Neural progenitor cell (in vitro differentiated cells): ENCODE measurements around the gene CMYA5. TPM values are rescaled to one million over a fixed set of nuclear protein-coding genes. Genes with fewer than 3 reads are reported as not detected.
"Not testable (repeated sequence)": the region's sequence is repeated elsewhere in the genome, so short reads cannot be mapped to it uniquely, and the experiment has no call there.

ENCODE experiments used
- DNase-seq: peaks from one replicate; pipeline ENCODE4 v3.0.0-alpha.2; 2016; ENCODE audit warnings: low spot score
- H2AFZ ChIP-seq: fragments of 200-600 bp; sonication (generic); replicated peaks from 2 replicates; pipeline ENCODE4 v1.6.1; 2016; ENCODE audit warnings: antibody characterized with exemption
- H3F3A ChIP-seq: fragments of 200-600 bp; sonication (generic); 2 replicates; pipeline ENCODE4 v1.6.1; 2016; ENCODE audit warnings: antibody characterized with exemption, low read depth
- H3K27ac ChIP-seq: fragments of 200-600 bp; sonication (generic); 2 replicates; pipeline ENCODE4 v1.5.1; 2016; ENCODE audit warnings: mild to moderate bottlenecking
- H3K27me3 ChIP-seq: fragments of 200-600 bp; sonication (generic); 2 replicates; pipeline ENCODE4 v1.6.1; 2016; ENCODE audit warnings: mild to moderate bottlenecking, moderate library complexity
- H3K36me3 ChIP-seq: fragments of 200-600 bp; sonication (generic); 2 replicates; pipeline ENCODE4 v1.5.1; 2016
- H3K4me1 ChIP-seq: fragments of 200-600 bp; sonication (generic); 2 replicates; pipeline ENCODE4 v1.6.1; 2016; ENCODE audit warnings: mixed run types
- H3K4me2 ChIP-seq: fragments of 200-600 bp; sonication (generic); 2 replicates; pipeline ENCODE4 v1.6.1; 2016
- H3K4me3 ChIP-seq: fragments of 200-600 bp; sonication (generic); 2 replicates; pipeline ENCODE4 v1.5.1; 2016
- H3K79me2 ChIP-seq: fragments of 200-600 bp; sonication (generic); 2 replicates; pipeline ENCODE4 v1.6.1; 2016; ENCODE audit warnings: low read depth
- H3K9ac ChIP-seq: fragments of 200-600 bp; sonication (generic); 2 replicates; pipeline ENCODE4 v1.6.1; 2016
- H3K9me3 ChIP-seq: fragments of 200-600 bp; sonication (generic); 2 replicates; pipeline ENCODE4 v1.5.1; 2016; ENCODE audit warnings: low read depth
- H4K20me1 ChIP-seq: fragments of 200-600 bp; sonication (generic); 2 replicates; pipeline ENCODE4 v1.6.1; 2016; ENCODE audit warnings: low read depth
- H3K27ac Mint-ChIP-seq: 3 replicates; pipeline ENCODE4 v1.8.0; 2021; ENCODE audit warnings: mixed read lengths
- H3K27me3 Mint-ChIP-seq: 2 replicates; pipeline ENCODE4 v1.8.0; 2022; ENCODE audit warnings: low read depth, mild to moderate bottlenecking, inconsistent platforms, moderate library complexity, mixed read lengths; ENCODE audit not compliant: insufficient read depth
- H3K36me3 Mint-ChIP-seq: 3 replicates; pipeline ENCODE4 v1.8.0; 2021; ENCODE audit warnings: mixed read lengths
- H3K4me1 Mint-ChIP-seq: 3 replicates; pipeline ENCODE4 v1.8.0; 2021; ENCODE audit warnings: mixed read lengths
- H3K4me3 Mint-ChIP-seq: 3 replicates; pipeline ENCODE4 v1.8.0; 2021; ENCODE audit warnings: mild to moderate bottlenecking, moderate library complexity, mixed read lengths
- H3K9me3 Mint-ChIP-seq: 3 replicates; pipeline ENCODE4 v1.8.0; 2020; ENCODE audit warnings: mixed read lengths
- CTCF ChIP-seq: fragments of 200-600 bp; sonication (generic); IDR thresholded peaks from 2 replicates; pipeline ENCODE4 v1.5.1; 2017; ENCODE audit warnings: antibody characterized with exemption, mild to moderate bottlenecking
- EZH2 ChIP-seq: fragments of 200-600 bp; sonication (generic); IDR thresholded peaks from 2 replicates; pipeline ENCODE4 v1.6.1; 2017; ENCODE audit warnings: antibody characterized with exemption, mild to moderate bottlenecking, moderate library complexity
- EZH2phosphoT487 ChIP-seq: fragments of 200-600 bp; sonication (generic); IDR thresholded peaks from 2 replicates; pipeline ENCODE4 v1.6.1; 2017; ENCODE audit warnings: antibody characterized with exemption
- total RNA-seq: library from RNA; depleted of rRNA; stranded (reverse); fragments of >200 nt; gene quantifications from 2 replicates; pipeline ENCODE4 v1.2.3, GENCODE V29; 2015; ENCODE audit warnings: low replicate concordance

The CMYA5 gene
- total RNA-seq, 1 donor from 2014 or later, result 3.5 TPM

GRCh38 chr5:79672392-79672791, 17.2 kb upstream of the CMYA5 start:
- Histone ChIP-seq H3K4me3 (no peak overlapping the region), H3K79me2 (no peaks in the 10 kb centered on the region), H3K27me3 (no peaks in the 10 kb centered on the region), H3K4me1 (no peaks in the 10 kb centered on the region), H3K4me2 (no peak overlapping the region), H3F3A (no peaks in the 10 kb centered on the region), H3K9me3 (no peaks in the 10 kb centered on the region), H3K9ac (no peak overlapping the region), H4K20me1 (no peaks in the 10 kb centered on the region), H3K36me3 (no peaks in the 10 kb centered on the region), H3K27ac (no peak overlapping the region), H2AFZ (no peak overlapping the region)
- H3K36me3 Mint-ChIP-seq, result peaks cover 14% of the 10 kb centered on the region
- no peak for DNase-seq
- no peak overlapping the region for H3K4me3 Mint-ChIP-seq
- H3K27me3 Mint-ChIP-seq, result no peaks in the 10 kb centered on the region
- TF ChIP-seq CTCF (no peak), EZH2phosphoT487 (no peak), EZH2 (no peak)
- H3K4me1 Mint-ChIP-seq, result no peaks in the 10 kb centered on the region
- H3K9me3 Mint-ChIP-seq, result no peaks in the 10 kb centered on the region
- no peak overlapping the region for H3K27ac Mint-ChIP-seq

GRCh38 chr5:79676354-79676753, 13.3 kb upstream of the CMYA5 start:
- not testable (repeated sequence) for H3K36me3 Mint-ChIP-seq, H3K4me1 Mint-ChIP-seq, H3K4me2 ChIP-seq, H2AFZ ChIP-seq, H3K9me3 ChIP-seq, H3K9me3 Mint-ChIP-seq, H3F3A ChIP-seq, H4K20me1 ChIP-seq, DNase-seq, H3K4me3 ChIP-seq, H3K9ac ChIP-seq, H3K36me3 ChIP-seq, H3K4me3 Mint-ChIP-seq, H3K27me3 ChIP-seq, H3K27ac Mint-ChIP-seq, H3K79me2 ChIP-seq, H3K4me1 ChIP-seq, H3K27me3 Mint-ChIP-seq, H3K27ac ChIP-seq

GRCh38 chr5:79682102-79682501, 7.5 kb upstream of the CMYA5 start:
- H2AFZ ChIP-seq, H3K9ac ChIP-seq, H3K27ac Mint-ChIP-seq, DNase-seq, H3K4me3 ChIP-seq, H3K4me1 Mint-ChIP-seq, H3F3A ChIP-seq, H3K27me3 Mint-ChIP-seq, H4K20me1 ChIP-seq, H3K4me3 Mint-ChIP-seq, H3K9me3 ChIP-seq, H3K27ac ChIP-seq, H3K4me2 ChIP-seq, H3K79me2 ChIP-seq, H3K9me3 Mint-ChIP-seq, H3K27me3 ChIP-seq, H3K4me1 ChIP-seq: not testable (repeated sequence)
- H3K36me3 Mint-ChIP-seq, result peaks cover 19% of the 10 kb centered on the region
- H3K36me3 ChIP-seq, result peaks cover 27% of the 10 kb centered on the region

- H3K4me1 ChIP-seq, result no peaks in the 10 kb centered on the region
- Mint-ChIP-seq H3K36me3 (peaks cover 24% of the 10 kb centered on the region), H3K4me3 (no peak overlapping the region), H3K9me3 (no peaks in the 10 kb centered on the region), H3K4me1 (no peaks in the 10 kb centered on the region), H3K27me3 (no peaks in the 10 kb centered on the region), H3K27ac (no peak overlapping the region)
- H3K4me3 ChIP-seq, result no peak overlapping the region
- H3K27ac ChIP-seq, result no peak overlapping the region
- peaks cover 18% of the 10 kb centered on the region for H3K36me3 ChIP-seq
- no peak overlapping the region for H2AFZ ChIP-seq
- H3K79me2 ChIP-seq, result no peaks in the 10 kb centered on the region
- peaks cover 10% of the 10 kb centered on the region for H3K27me3 ChIP-seq
- TF ChIP-seq EZH2phosphoT487 (no peak), EZH2 (no peak), CTCF (no peak)
- H3K9me3 ChIP-seq, result no peaks in the 10 kb centered on the region
- no peak overlapping the region for H3K4me2 ChIP-seq
- H3K9ac ChIP-seq, result no peak overlapping the region
- peaks cover 3% of the 10 kb centered on the region for H4K20me1 ChIP-seq
- no peak for DNase-seq
- peaks cover 10% of the 10 kb centered on the region for H3F3A ChIP-seq
Observed at GRCh38 chr5:79684782-79685181, 4.9 kb upstream of the CMYA5 start.
